ENCODE results near the gene ARHGAP15.

DNA sequence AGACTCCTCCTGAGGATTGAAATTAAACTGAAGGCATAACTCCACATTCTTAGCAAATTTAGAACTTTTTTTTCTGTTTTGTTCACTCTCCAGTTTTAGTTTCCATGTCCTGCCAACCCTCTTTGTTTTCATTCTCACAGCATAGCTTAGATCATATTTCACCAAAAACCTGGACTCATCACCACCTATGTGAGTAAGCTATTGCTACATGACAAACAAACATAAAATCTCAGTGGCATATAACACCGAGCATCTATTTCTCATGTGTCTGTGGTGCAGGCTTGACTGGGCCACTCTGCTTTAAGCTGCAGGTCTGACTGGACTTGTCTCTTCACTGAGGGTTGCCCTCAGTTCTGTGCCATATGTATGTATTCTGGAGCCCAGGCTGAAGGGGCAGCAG lies 385.2 kb downstream of the ARHGAP15 start:
- TF ChIP-seq CTCF (conservative IDR thresholded peaks at IDR 0.05) = no peak
- no peak for TF ChIP-seq EZH2 (IDR thresholded peaks at IDR 0.05; ENCODE audit: low read depth)
